Lung (tissue), 12 donors: Measurements from ENCODE around the gene FAM163B. TPM values are rescaled to one million over a fixed set of nuclear protein-coding genes. Genes with fewer than 3 reads are reported as not detected.

ENCODE experiments used
- ATAC-seq: fragments of 200-7000 bp; cut with Tn5 transposase; one replicate; pipeline ENCODE4 v1.9.1; 2020; ENCODE audit warnings: moderate number of reproducible peaks; ENCODE audit not compliant: insufficient read depth, low FRiP score
- DNase-seq, 3 donors: peaks; one replicate each; pipeline ENCODE4 v3.0.0-alpha.2; 2013 to 2017
- H3K27ac ChIP-seq, 2 donors: one replicate each; pipeline ENCODE4 v1.5.1; 2013; ENCODE audit warnings: mild to moderate bottlenecking in 2 of 2, moderate library complexity in 2 of 2, control low read depth in 1 of 2, inconsistent platforms in 1 of 2, low read depth in 1 of 2, low read length in 1 of 2
- H3K27me3 ChIP-seq, 3 donors: one replicate each; pipeline ENCODE4 v1.5.1; 2013; ENCODE audit warnings: low read length in 2 of 3; ENCODE audit not compliant: control insufficient read depth in 3 of 3, insufficient read depth in 3 of 3
- H3K36me3 ChIP-seq, 4 donors: one replicate each; pipeline ENCODE4 v1.5.1; 2013; ENCODE audit warnings: low read length in 4 of 4, mild to moderate bottlenecking in 1 of 4, moderate library complexity in 1 of 4; ENCODE audit not compliant: control insufficient read depth in 4 of 4, insufficient read depth in 4 of 4
- H3K4me1 ChIP-seq, 5 donors: one replicate each; pipeline ENCODE4 v1.5.1; 2013; ENCODE audit warnings: low read length in 5 of 5, mild to moderate bottlenecking in 2 of 5, moderate library complexity in 1 of 5; ENCODE audit not compliant: control insufficient read depth in 5 of 5, insufficient read depth in 5 of 5
- H3K4me3 ChIP-seq: one replicate; pipeline ENCODE4 v1.5.1; 2013; ENCODE audit warnings: mild to moderate bottlenecking, control low read depth, moderate library complexity
- H3K9ac ChIP-seq, 2 donors: one replicate each; pipeline ENCODE4 v1.5.1; 2013; ENCODE audit warnings: low read length in 2 of 2, control low read depth in 1 of 2; ENCODE audit not compliant: insufficient read depth in 1 of 2
- H3K9me3 ChIP-seq, 4 donors: one replicate each; pipeline ENCODE4 v1.5.1; 2013; ENCODE audit warnings: low read length in 3 of 4, mild to moderate bottlenecking in 1 of 4, moderate library complexity in 1 of 4; ENCODE audit not compliant: control insufficient read depth in 4 of 4, insufficient read depth in 3 of 4
- CTCF ChIP-seq: IDR thresholded peaks from 2 replicates; pipeline ENCODE4 v1.5.1; 2012; ENCODE audit warnings: mild to moderate bottlenecking; ENCODE audit errors: control extremely low read depth, extremely low read depth
- WGBS, 2 donors: extraction: QIAGEN DNeasy Blood & Tissue Kit; methylation state at CpG; one replicate each; pipeline ENCODE4 v1.1.7; 2013; 5-methylcytosine and 5-hydroxymethylcytosine counted together
- polyA plus RNA-seq, 2 donors: library from polyadenylated mRNA; stranded (reverse); fragments of 200-250 nt; gene quantifications; one replicate each; pipeline ENCODE4 v1.2.1, GENCODE V29; 2013
- total RNA-seq, 2 donors: library from RNA; depleted of rRNA in 1 of 2; stranded (reverse); fragments of >200 nt in 1 of 2; gene quantifications; one replicate each; pipeline ENCODE4 v1.2.1, GENCODE V29; 2014 to 2021
- donor health status: control.
- donor health status: control.
- donor health status: Bipolar disorder and iron deficiency.
- donor health status: healthy.
- donor health status: DM: yes; HTN: yes; CAD: no.

FAM163B gene
- total and polyA plus RNA-seq, 4 donors = 0.10 to 0.51 (median 0.16) TPM; not detected in 1

- no peak for TF ChIP-seq CTCF
- Histone ChIP-seq H3K36me3 (no peaks in the 10 kb centered on the region), H3K27me3 (peaks cover 5 to 11% (median 6%) of the 10 kb centered on the region in 3 donors), H3K9me3 (peaks cover 0 to 2% (median 0%) of the 10 kb centered on the region in 4 donors), H3K4me1 (peaks cover 0 to 31% (median 3%) of the 10 kb centered on the region in 5 donors), H3K27ac (no peak overlapping the region), H3K9ac (no peak overlapping the region), H3K4me3 (no peak overlapping the region)
- DNase-seq (no peak), ATAC-seq (no peak)
- WGBS, 2 donors = 58 to 60% methylated on average over 8 of the region's 8 CpGs
These were observed 2.5 kb downstream of the FAM163B start for GRCh38 chr9:133606708-133607025.

- H3K4me1 ChIP-seq = peaks cover 0 to 37% (median 3%) of the 10 kb centered on the region in 5 donors
- H3K27ac ChIP-seq = no peak overlapping the region
- ATAC-seq (no peak), DNase-seq (peak in 2 of 3 donors; percentile 40 to 58)
- H3K4me3 ChIP-seq = no peak overlapping the region
- no peaks in the 10 kb centered on the region for H3K36me3 ChIP-seq
- no peak for TF ChIP-seq CTCF
- H3K27me3 ChIP-seq = peaks cover 3 to 11% (median 6%) of the 10 kb centered on the region in 3 donors
- H3K9ac ChIP-seq = no peak overlapping the region
- WGBS, 2 donors = 70 to 80% methylated on average over 15 to 16 of the region's 16 CpGs
- H3K9me3 ChIP-seq = peaks cover 0 to 2% (median 0%) of the 10 kb centered on the region in 4 donors
These were observed 3.1 kb downstream of the FAM163B start for GRCh38 chr9:133605856-133606707.

- Histone ChIP-seq H3K4me1 (peaks cover 0 to 44% (median 3%) of the 10 kb centered on the region in 5 donors), H3K27me3 (peaks cover 0 to 11% (median 6%) of the 10 kb centered on the region in 3 donors), H3K4me3 (no peak overlapping the region), H3K9ac (no peak overlapping the region), H3K36me3 (no peaks in the 10 kb centered on the region), H3K27ac (no peak overlapping the region), H3K9me3 (peaks cover 0 to 2% (median 0%) of the 10 kb centered on the region in 4 donors)
- ATAC-seq = no peak
- TF ChIP-seq CTCF = no peak
- 81 to 89% methylated on average over 16 to 17 of the region's 17 CpGs for WGBS, 2 donors
- DNase-seq = no peak
These were observed 3.7 kb downstream of the FAM163B start for GRCh38 chr9:133605446-133605845.
